H1 (cell line): ENCODE data around the gene SAMD4A. TPM values are rescaled to one million over a fixed set of nuclear protein-coding genes. Genes with fewer than 3 reads are reported as not detected.

Experiments used
- CTCF ChIA-PET: fragments of 300-600 bp; sonication (Branson Sonifier 250); formaldehyde crosslinking; loops from one replicate; lab custom pipeline; 2021; ENCODE audit not compliant: partially characterized antibody; lab: Charles Lee
- POLR2A ChIA-PET: fragments of 300-600 bp; sonication (Branson Sonifier 250); formaldehyde crosslinking; loops from one replicate; lab custom pipeline; 2021; ENCODE audit warnings: inconsistent platforms; ENCODE audit not compliant: partially characterized antibody; lab: Charles Lee
- DNase-seq, 2 experiments: peaks; one replicate each; pipeline versions ENCODE4 v3.0.0 to v3.0.0-alpha.2; 2010 to 2022; ENCODE audit warnings: low spot score in 2 of 2, low read depth in 1 of 2, mixed read lengths in 1 of 2
- FAIRE-seq: peaks from 2 replicates; lab custom pipeline; 2011; peaks lifted over from hg19 to GRCh38; lab: Jason Lieb, UNC
- H2AFZ ChIP-seq: 2 replicates; pipeline ENCODE4 v1.8.1; 2012; ENCODE audit warnings: low read length, inconsistent platforms
- H2AK5ac ChIP-seq: 2 replicates; pipeline ENCODE4 v1.6.1; 2013; ENCODE audit warnings: low read depth, low read length
- H2BK120ac ChIP-seq: replicated peaks from 2 replicates; pipeline ENCODE3; 2013; ENCODE audit warnings: low read depth, low read length, inconsistent platforms
- H2BK12ac ChIP-seq: 2 replicates; pipeline ENCODE4 v1.6.1; 2013; ENCODE audit warnings: low read depth, low read length
- H2BK15ac ChIP-seq: 2 replicates; pipeline ENCODE4 v1.6.1; 2013; ENCODE audit warnings: low read length
- H2BK20ac ChIP-seq: 2 replicates; pipeline ENCODE4 v1.6.1; 2013; ENCODE audit warnings: low read length
- H2BK5ac ChIP-seq: 2 replicates; pipeline ENCODE4 v1.6.1; 2013; ENCODE audit warnings: low read depth, low read length
- H3K14ac ChIP-seq: 2 replicates; pipeline ENCODE4 v1.6.1; 2013; ENCODE audit warnings: inconsistent platforms; ENCODE audit not compliant: insufficient read length
- H3K18ac ChIP-seq: 2 replicates; pipeline ENCODE4 v1.6.1; 2013; ENCODE audit warnings: low read length; ENCODE audit errors: extremely low read depth
- H3K23ac ChIP-seq: 2 replicates; pipeline ENCODE4 v1.6.1; 2013; ENCODE audit warnings: inconsistent platforms; ENCODE audit not compliant: insufficient read length
- H3K23me2 ChIP-seq: 2 replicates; pipeline ENCODE4 v1.6.1; 2013; ENCODE audit warnings: low read depth, low read length
- H3K27ac ChIP-seq: 2 replicates; pipeline ENCODE4 v1.6.1; 2011; ENCODE audit warnings: low read depth, low read length, inconsistent platforms
- H3K27me3 ChIP-seq, 4 experiments: replicated peaks in 1 of 4; 1 replicate in 1 of 4; 2 replicates in 3 of 4; pipeline versions ENCODE4 v1.6.1 to v1.8.1; 2011 to 2013; ENCODE audit warnings: low read length in 3 of 4, mild to moderate bottlenecking in 3 of 4, inconsistent platforms in 2 of 4, mixed read lengths in 2 of 4, moderate library complexity in 1 of 4; ENCODE audit not compliant: control insufficient read depth in 3 of 4, insufficient read depth in 3 of 4; ENCODE audit errors: extremely low read depth in 1 of 4
- H3K36me3 ChIP-seq, 4 experiments: 2 replicates each; pipeline versions ENCODE4 v1.6.1 to v1.8.1; 2011 to 2013; ENCODE audit warnings: mild to moderate bottlenecking in 4 of 4, low read length in 3 of 4, moderate library complexity in 2 of 4, control low read depth in 1 of 4, inconsistent platforms in 1 of 4; ENCODE audit not compliant: insufficient read depth in 4 of 4, control insufficient read depth in 2 of 4
- H3K4ac ChIP-seq: replicated peaks from 2 replicates; pipeline ENCODE3; 2013; ENCODE audit warnings: low read length, low read depth, mixed read lengths, inconsistent platforms; ENCODE audit not compliant: insufficient read length
- H3K4me1 ChIP-seq, 4 experiments: replicated peaks in 1 of 4; 1 replicate in 1 of 4; 2 replicates in 3 of 4; pipeline versions ENCODE4 v1.6.1 to v1.8.1; 2011 to 2013; ENCODE audit warnings: low read length in 3 of 4, inconsistent platforms in 2 of 4, mixed read lengths in 1 of 4; ENCODE audit not compliant: insufficient read depth in 4 of 4, control insufficient read depth in 3 of 4
- H3K4me2 ChIP-seq, 2 experiments: 2 replicates each; pipeline versions ENCODE4 v1.6.1 to v1.8.1; 2011 to 2013; ENCODE audit warnings: low read depth in 2 of 2, low read length in 2 of 2, control low read depth in 1 of 2, inconsistent platforms in 1 of 2, mild to moderate bottlenecking in 1 of 2; ENCODE audit not compliant: insufficient read depth in 1 of 2
- H3K4me3 ChIP-seq, 4 experiments: fragments of 200-600, 300-600 bp in 1 of 4; sonication (generic), shearing (Covaris generic), sonication (Bioruptor Twin) in 1 of 4; 2 replicates each; pipeline versions ENCODE4 v1.5.1 to v1.8.1; 2011 to 2016; ENCODE audit warnings: low read length in 4 of 4, low read depth in 3 of 4, control low read depth in 2 of 4, inconsistent platforms in 2 of 4, mild to moderate bottlenecking in 2 of 4, mixed read lengths in 1 of 4, moderate library complexity in 1 of 4; ENCODE audit not compliant: insufficient read depth in 2 of 4; ENCODE audit errors: extremely low read depth in 1 of 4
- H3K56ac ChIP-seq: replicated peaks from 2 replicates; pipeline ENCODE3; 2013; ENCODE audit warnings: low read depth, mild to moderate bottlenecking, mixed read lengths, low read length, inconsistent platforms; ENCODE audit not compliant: insufficient read length
- H3K79me1 ChIP-seq: 2 replicates; pipeline ENCODE4 v1.6.1; 2013; ENCODE audit warnings: low read depth, low read length, control low read depth
- H3K79me2 ChIP-seq, 2 experiments: 2 replicates each; pipeline versions ENCODE4 v1.6.1 to v1.8.1; 2012 to 2013; ENCODE audit warnings: low read length in 2 of 2, mild to moderate bottlenecking in 2 of 2, inconsistent platforms in 1 of 2; ENCODE audit not compliant: insufficient read depth in 2 of 2, control insufficient read depth in 1 of 2
- H3K9ac ChIP-seq, 4 experiments: replicated peaks in 1 of 4; 1 replicate in 1 of 4; 2 replicates in 3 of 4; pipeline versions ENCODE4 v1.6.1 to v1.8.1; 2011 to 2013; ENCODE audit warnings: low read depth in 3 of 4, low read length in 3 of 4, control low read depth in 2 of 4, mild to moderate bottlenecking in 2 of 4, moderate library complexity in 2 of 4, inconsistent platforms in 1 of 4; ENCODE audit errors: extremely low read depth in 1 of 4
- H3K9me3 ChIP-seq, 2 experiments: 2 replicates each; pipeline versions ENCODE4 v1.6.1 to v1.8.1; 2012 to 2013; ENCODE audit warnings: mild to moderate bottlenecking in 2 of 2, moderate library complexity in 2 of 2, control low read depth in 1 of 2, inconsistent platforms in 1 of 2, low read depth in 1 of 2, low read length in 1 of 2, mixed read lengths in 1 of 2; ENCODE audit not compliant: insufficient read depth in 2 of 2
- H4K20me1 ChIP-seq, 2 experiments: replicated peaks in 1 of 2; 2 replicates each; pipeline versions ENCODE3 to v1.8.1; 2011 to 2013; ENCODE audit warnings: inconsistent platforms in 2 of 2, low read length in 2 of 2, mild to moderate bottlenecking in 1 of 2; ENCODE audit not compliant: insufficient read depth in 2 of 2, control insufficient read depth in 1 of 2
- H4K5ac ChIP-seq: 2 replicates; pipeline ENCODE4 v1.6.1; 2013; ENCODE audit warnings: low read length, low read depth, mixed read lengths, inconsistent platforms; ENCODE audit not compliant: insufficient read length
- H4K8ac ChIP-seq: 2 replicates; pipeline ENCODE4 v1.8.0; 2013; ENCODE audit warnings: mild to moderate bottlenecking, moderate library complexity, low read length, inconsistent platforms; ENCODE audit not compliant: insufficient read depth; ENCODE audit errors: extremely low read depth
- H4K91ac ChIP-seq: replicated peaks from 2 replicates; pipeline ENCODE3; 2013; ENCODE audit warnings: low read length, mixed read lengths, inconsistent platforms; ENCODE audit not compliant: insufficient read length
- CBX5 ChIP-seq: fragments of 300-800, 300-1000 bp; sonication (generic); IDR thresholded peaks from 2 replicates; pipeline ENCODE4 v1.7.1; 2016; ENCODE audit warnings: antibody characterized with exemption, low read length, low read depth
- HDAC6 ChIP-seq: IDR thresholded peaks from one replicate; pipeline ENCODE4 v1.7.1; 2012; ENCODE audit warnings: low read depth, mild to moderate bottlenecking, inconsistent platforms, low read length, moderate library complexity
- MAX ChIP-seq: IDR thresholded peaks from 2 replicates; pipeline ENCODE4 v1.6.1; 2012; ENCODE audit warnings: inconsistent platforms
- TEAD4 ChIP-seq: IDR thresholded peaks from 2 replicates; pipeline ENCODE4 v1.6.1; 2012; ENCODE audit warnings: low read depth, low read length, inconsistent platforms, mixed read lengths
- YY1 ChIP-seq: IDR thresholded peaks from 2 replicates; pipeline ENCODE4 v1.6.1; 2011; ENCODE audit warnings: low read depth, mild to moderate bottlenecking, low read length
- polyA plus RNA-seq, 7 experiments: library from polyadenylated mRNA; depleted of rRNA in 3 of 7; stranded (reverse) in 5 of 7; unstranded in 2 of 7; fragments of >200 nt in 5 of 7; fragments of 200-250 nt in 2 of 7; gene quantifications; 1 replicate in 5 of 7; 2 replicates in 1 of 7; 4 replicates in 1 of 7; pipeline versions ENCODE4 v1.2.1 to v1.2.3, GENCODE V29; 2011 to 2013; ENCODE audit warnings: missing spikeins in 2 of 7, mixed read lengths in 2 of 7
- total RNA-seq: library from RNA; stranded (reverse); fragmentation: NEBNext Ultra II Directional; extraction: Animal tissue kit (Norgen Biotek cat#: 25700); gene quantifications from 2 replicates; pipeline ENCODE4 v1.2.1, GENCODE V29; 2021

The SAMD4A gene
- total and polyA plus RNA-seq, 2 of the 8 experiments (the other 6 are each of a cell fraction or from before 2014, with no cell fraction given): 2.4 to 12.3 TPM

- Histone ChIP-seq H3K18ac (no peak overlapping the region), H3K36me3 (no peaks in the 10 kb centered on the region), H2BK20ac (no peak overlapping the region), H3K23me2 (no peaks in the 10 kb centered on the region; the same call in 1 of the 2 replicates), H3K79me2 (no peaks in the 10 kb centered on the region), H3K4me2 (no peak overlapping the region), H3K9ac (no peak overlapping the region), H4K8ac (no peak overlapping the region), H3K56ac (no peak overlapping the region), H4K5ac (no peak overlapping the region), H3K4me3 (no peak overlapping the region), H2BK12ac (no peak overlapping the region), H2AK5ac (no peak overlapping the region), H4K20me1 (no peaks in the 10 kb centered on the region), H2BK5ac (no peak overlapping the region), H3K4ac (no peak overlapping the region), H2BK120ac (no peak overlapping the region), H3K27me3 (no peaks in the 10 kb centered on the region; a peak in 1 of 7 replicates), H3K23ac (no peak overlapping the region), H3K9me3 (no peaks in the 10 kb centered on the region), H3K27ac (no peak overlapping the region), H3K79me1 (no peaks in the 10 kb centered on the region), H4K91ac (no peak overlapping the region), H3K14ac (no peak overlapping the region), H2AFZ (no peak overlapping the region), H3K4me1 (no peaks in the 10 kb centered on the region), H2BK15ac (no peak overlapping the region)
- DNase-seq (no peak), FAIRE-seq (no peak)
- POLR2A ChIA-PET: interaction anchor here (1.3 kb wide), 1 partner anchor 13 kb away, joined by 4 read pairs; no protein-coding TSS in a partner anchor
- CTCF ChIA-PET: interaction anchor here (0.7 to 9.2 kb wide), 9 partner anchors 9 to 126 kb away, joined by 3 to 75 read pairs (median 4); no protein-coding TSS in a partner anchor
- TF ChIP-seq YY1 (no peak), CBX5 (no peak), HDAC6 (no peak), TEAD4 (no peak), MAX (no peak)
These were observed 230.0 kb downstream of the SAMD4A start for GRCh38 chr14:54796961-54797360.
